Astrocyte of the cerebellum (primary cell): ENCODE data around the gene C6orf163.

Experiments
- DNase-seq: peaks from one replicate; pipeline ENCODE4 v3.0.0-alpha.2; 2011; ENCODE audit warnings: low read depth
- H3K4me3 ChIP-seq: 2 replicates; pipeline ENCODE4 v1.5.1; 2011; ENCODE audit warnings: mild to moderate bottlenecking, low read depth, low read length, moderate library complexity
- in situ Hi-C: cut with HindIII; loops from 2 replicates; pipeline ENCODE4 v1.10.0; 2017; ENCODE audit warnings: low sequenced_read_pairs
- TF ChIP-seq, protein P1 (sequence below): IDR thresholded peaks from 2 replicates; pipeline ENCODE4 v1.5.1; 2012; ENCODE audit warnings: low read length, low read depth, moderate library complexity, mild to moderate bottlenecking; ENCODE audit errors: missing control alignments

The C6orf163 gene

DNA sequence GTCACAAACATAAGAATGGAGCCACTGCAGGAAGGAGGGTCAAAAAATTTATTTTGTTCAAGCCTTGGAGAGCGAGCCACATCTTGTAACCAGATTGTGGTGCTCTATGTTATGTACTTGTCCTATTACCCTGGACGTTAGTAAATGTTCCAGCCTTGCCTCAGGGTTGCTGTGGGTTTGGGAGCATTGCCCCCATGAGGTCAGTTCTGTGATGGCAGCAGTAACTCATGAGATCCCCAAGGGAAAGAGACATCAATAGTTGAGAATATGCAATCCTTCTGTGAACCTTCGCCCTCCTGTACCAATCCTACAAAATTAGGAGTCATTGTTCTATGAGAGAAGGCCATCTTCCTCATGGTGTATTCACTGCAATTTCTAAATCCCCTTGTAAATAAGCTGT is 46.7 kb downstream of the C6orf163 start:
- no peak overlapping the region for H3K4me3 ChIP-seq
- no peak for DNase-seq
- TF ChIP-seq, protein P1, sequence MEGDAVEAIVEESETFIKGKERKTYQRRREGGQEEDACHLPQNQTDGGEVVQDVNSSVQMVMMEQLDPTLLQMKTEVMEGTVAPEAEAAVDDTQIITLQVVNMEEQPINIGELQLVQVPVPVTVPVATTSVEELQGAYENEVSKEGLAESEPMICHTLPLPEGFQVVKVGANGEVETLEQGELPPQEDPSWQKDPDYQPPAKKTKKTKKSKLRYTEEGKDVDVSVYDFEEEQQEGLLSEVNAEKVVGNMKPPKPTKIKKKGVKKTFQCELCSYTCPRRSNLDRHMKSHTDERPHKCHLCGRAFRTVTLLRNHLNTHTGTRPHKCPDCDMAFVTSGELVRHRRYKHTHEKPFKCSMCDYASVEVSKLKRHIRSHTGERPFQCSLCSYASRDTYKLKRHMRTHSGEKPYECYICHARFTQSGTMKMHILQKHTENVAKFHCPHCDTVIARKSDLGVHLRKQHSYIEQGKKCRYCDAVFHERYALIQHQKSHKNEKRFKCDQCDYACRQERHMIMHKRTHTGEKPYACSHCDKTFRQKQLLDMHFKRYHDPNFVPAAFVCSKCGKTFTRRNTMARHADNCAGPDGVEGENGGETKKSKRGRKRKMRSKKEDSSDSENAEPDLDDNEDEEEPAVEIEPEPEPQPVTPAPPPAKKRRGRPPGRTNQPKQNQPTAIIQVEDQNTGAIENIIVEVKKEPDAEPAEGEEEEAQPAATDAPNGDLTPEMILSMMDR = peak; percentile 53
- in situ Hi-C loops = no loop called here

DNA sequence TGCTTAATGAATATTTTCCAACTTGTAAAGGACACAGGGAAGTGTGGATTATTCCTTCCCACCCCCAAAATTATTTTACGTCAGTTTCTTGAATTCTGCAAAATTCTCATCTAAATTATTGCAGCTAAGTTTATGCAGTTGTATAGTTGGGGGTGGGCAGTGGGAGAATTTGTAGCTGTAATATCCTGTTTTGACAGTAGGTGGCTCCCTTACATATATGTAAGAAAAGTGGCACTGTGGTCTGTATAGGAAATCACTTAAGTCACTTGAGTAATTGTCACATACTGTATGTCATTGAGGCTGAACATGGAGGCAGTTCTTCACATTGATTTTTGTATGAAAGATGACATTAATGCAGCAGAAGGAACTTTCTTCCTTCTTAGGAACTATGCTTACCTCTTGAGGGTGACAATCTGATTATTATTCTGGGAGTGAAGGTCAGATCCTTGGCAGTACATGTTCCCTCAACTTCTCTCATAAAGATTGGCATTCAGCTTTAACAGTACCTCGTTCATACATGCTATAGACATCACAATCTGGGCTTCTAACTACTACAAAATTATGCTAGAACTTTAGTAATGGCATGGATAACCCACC is 48.5 kb downstream of the C6orf163 start:
- in situ Hi-C loops = no loop called here
- TF ChIP-seq, protein P1 = peak; percentile 61
- H3K4me3 ChIP-seq = no peak overlapping the region
- DNase-seq = peak; percentile 57

DNA sequence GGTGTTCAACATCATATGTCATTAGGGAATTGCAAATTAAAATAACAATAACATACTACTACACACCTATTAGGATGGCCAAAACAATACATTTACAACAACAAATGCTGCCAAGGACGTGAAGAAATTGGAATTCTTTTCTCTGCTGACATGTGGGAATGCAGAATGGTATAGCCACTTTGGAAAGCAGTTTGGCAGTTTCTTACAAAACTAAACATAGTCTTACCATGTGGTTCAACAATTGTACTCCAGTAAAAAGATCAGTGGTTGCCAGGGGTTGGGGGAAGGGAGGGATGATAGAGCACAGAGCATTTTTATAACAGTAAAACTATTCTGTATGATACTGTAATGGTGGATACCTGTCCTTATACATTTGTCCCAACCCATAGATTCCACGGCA is 50.8 kb downstream of the C6orf163 start:
- no peak for DNase-seq
- in situ Hi-C loops = no loop called here
- H3K4me3 ChIP-seq = no peak overlapping the region
- TF ChIP-seq, protein P1 = no peak

DNA sequence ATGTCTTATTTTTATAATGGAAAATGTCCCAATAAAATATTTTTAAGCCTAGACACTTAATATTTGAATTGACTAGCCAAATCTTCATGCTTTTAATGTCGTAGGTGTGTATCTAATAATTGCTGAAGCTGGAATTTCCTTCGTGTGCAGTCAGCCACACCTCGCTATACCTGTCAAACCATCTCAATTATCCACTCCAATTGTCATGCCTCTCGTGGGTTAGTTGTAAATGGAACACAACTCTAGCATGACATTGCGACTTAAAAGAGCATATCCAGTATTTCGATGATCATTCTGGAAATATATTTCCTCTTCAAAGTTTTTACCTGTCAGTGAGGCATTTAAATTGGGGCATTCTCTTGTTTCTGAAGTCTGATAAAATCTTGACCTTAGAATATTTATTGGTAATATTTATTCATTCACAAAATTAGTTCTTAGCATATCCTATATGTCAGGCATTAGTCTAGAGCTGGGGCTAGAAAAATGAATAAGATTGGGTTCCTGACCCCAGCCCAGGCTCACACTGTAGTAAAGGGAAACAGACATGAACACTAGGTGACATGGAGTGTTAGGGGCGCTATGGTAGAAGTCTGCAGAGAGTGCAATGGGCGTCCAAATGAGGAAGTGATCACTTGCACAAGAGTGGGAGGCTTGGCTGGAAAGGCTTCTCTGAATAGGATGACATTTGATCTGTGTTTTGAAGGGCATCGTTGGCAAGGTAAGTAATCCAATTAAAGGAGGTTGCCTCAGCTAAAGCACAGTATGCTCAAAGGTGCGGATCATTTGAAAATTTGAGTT is 52.2 kb downstream of the C6orf163 start:
- no peak for DNase-seq
- no peak overlapping the region for H3K4me3 ChIP-seq
- TF ChIP-seq, protein P1 = no peak
- in situ Hi-C loops = no loop called here

DNA sequence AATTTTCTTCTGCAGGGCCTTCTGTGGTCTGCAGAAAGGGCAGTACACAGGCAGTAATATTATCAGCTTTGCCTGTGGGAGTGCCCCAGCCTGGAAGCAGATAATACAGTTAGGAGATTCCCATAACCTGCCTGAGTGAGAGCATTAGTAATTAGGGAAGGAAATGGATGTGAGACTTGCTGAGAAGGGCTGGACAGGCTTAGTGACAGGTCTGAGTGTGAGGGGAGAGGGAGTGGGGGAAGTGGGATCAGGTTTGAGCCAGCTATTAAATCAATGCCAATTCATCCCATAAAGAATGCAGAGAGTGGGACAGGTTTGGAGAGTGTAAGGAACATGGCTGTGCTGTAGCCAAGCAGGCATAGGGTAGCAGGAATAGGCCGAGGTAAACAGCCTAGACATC is 53.0 kb downstream of the C6orf163 start:
- DNase-seq = no peak
- no peak overlapping the region for H3K4me3 ChIP-seq
- TF ChIP-seq, protein P1 = no peak
- in situ Hi-C loops = no loop called here

DNA sequence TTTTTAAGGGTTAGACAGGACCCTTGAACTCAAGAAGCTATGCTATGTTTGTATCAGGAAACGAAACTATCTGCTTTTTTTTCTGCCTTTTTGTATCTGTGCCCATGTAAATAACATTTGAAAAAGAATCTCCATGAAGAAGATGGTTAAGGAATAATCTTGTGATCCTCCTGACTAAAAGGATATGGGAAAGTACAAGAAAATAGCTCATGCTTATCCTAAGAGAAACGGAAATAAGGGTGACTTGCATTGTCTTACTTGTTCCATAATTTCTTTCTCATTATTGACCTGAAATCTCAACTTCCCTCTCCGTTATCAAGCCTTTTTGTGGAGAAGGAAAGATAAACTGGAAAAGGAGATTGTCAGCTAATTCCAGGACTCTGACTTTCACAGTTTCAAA is 57.2 kb downstream of the C6orf163 start:
- in situ Hi-C loops = no loop called here
- TF ChIP-seq, protein P1 = no peak
- H3K4me3 ChIP-seq = no peak overlapping the region
- DNase-seq = no peak
